T-helper 1 cell treated with Interleukin-12 subunit alpha and Interleukin-12 subunit beta and Interleukin-4 antibody, amounts not matched to agents 30 ng/mL and 1 ng/mL, for 36 hours (primary cell): Measurements from ENCODE around the gene CYS1. TPM values are rescaled to one million over a fixed set of nuclear protein-coding genes. Genes with fewer than 3 reads are reported as not detected.

Experiments used
- intact Hi-C: fragments of 100-400 bp; cut with micrococcal nuclease; formaldehyde crosslinking; loops from one replicate; pipeline ENCODE4 v1.15.1; 2024
- total RNA-seq: library from RNA; stranded (reverse); gene quantifications from 2 replicates; pipeline ENCODE4 v1.2.3, GENCODE V29; 2022

Gene CYS1
- total RNA-seq, 1 donor from 2014 or later, result 1.6 TPM

GRCh38 chr2:10048501-10049171 lies 31.6 kb downstream of the CYS1 start:
- intact Hi-C loops, result loop anchor here (1.0 kb wide), 6 partner anchors 49 to 906 kb away; no protein-coding TSS in a partner anchor

- intact Hi-C loops, result loop anchor here (1.0 kb wide), 6 partner anchors 49 to 906 kb away; no protein-coding TSS in a partner anchor
Observed at GRCh38 chr2:10047616-10048500, 32.4 kb downstream of the CYS1 start.

GRCh38 chr2:10046931-10047330 lies 33.3 kb downstream of the CYS1 start:
- intact Hi-C loops, result no loop called here

GRCh38 chr2:10045561-10046355 lies 34.5 kb downstream of the CYS1 start:
- intact Hi-C loops, result no loop called here

- intact Hi-C loops, result loop anchor here (1.0 to 5.0 kb wide), 9 partner anchors 76 to 1362 kb away; partner anchors contain the start of genes ADAM17, CPSF3, GRHL1 and HPCAL1
Observed at GRCh38 chr2:10043906-10044601, 36.2 kb downstream of the CYS1 start.

GRCh38 chr2:10043256-10043905 lies 36.8 kb downstream of the CYS1 start, which contains the start of gene KLF11:
KLF11 (plus strand) TSS chr2:10043550; CDS start chr2:10043717, 167 bp downstream.
- intact Hi-C loops, result loop anchor here (1.0 to 5.0 kb wide), 5 partner anchors 77 to 1361 kb away; partner anchors contain the start of genes GRHL1, HPCAL1, ID2 and ODC1

GRCh38 chr2:10042301-10043161 lies 37.7 kb downstream of the CYS1 start:
- intact Hi-C loops, result loop anchor here (1.0 to 5.0 kb wide), 6 partner anchors 13 to 1360 kb away; partner anchors contain the start of genes GRHL1, HPCAL1, ID2 and ODC1

GRCh38 chr2:10041711-10042110 lies 38.5 kb downstream of the CYS1 start:
- intact Hi-C loops, result loop anchor here (1.0 to 5.0 kb wide), 2 partner anchors 12 to 1359 kb away; partner anchors contain the start of gene ID2

- intact Hi-C loops, result loop anchor here (5.0 kb wide), 1 partner anchor 1358 kb away; the partner anchor contains the start of gene ID2
Observed at GRCh38 chr2:10039658-10040410, 40.4 kb downstream of the CYS1 start.

GRCh38 chr2:10038716-10039115 lies 41.5 kb downstream of the CYS1 start:
- intact Hi-C loops, result no loop called here

- intact Hi-C loops, result no loop called here
Observed at GRCh38 chr2:10038123-10038522, 42.1 kb downstream of the CYS1 start.

- intact Hi-C loops, result no loop called here
Observed at GRCh38 chr2:10036095-10036884, 43.9 kb downstream of the CYS1 start.

- intact Hi-C loops, result no loop called here
Observed at GRCh38 chr2:10035633-10036032, 44.6 kb downstream of the CYS1 start.

GRCh38 chr2:10035053-10035422 lies 45.2 kb downstream of the CYS1 start:
- intact Hi-C loops, result no loop called here

- intact Hi-C loops, result no loop called here
Observed at GRCh38 chr2:10034333-10035052, 45.7 kb downstream of the CYS1 start.

- intact Hi-C loops, result no loop called here
Observed at GRCh38 chr2:10033251-10034006, 46.8 kb downstream of the CYS1 start.
